Hippocampal formation (tissue), 2 donors: Measurements from ENCODE around the gene ABCD3.
"Not testable (repeated sequence)": the region's sequence is repeated elsewhere in the genome, so short reads cannot be mapped to it uniquely, and the experiment has no call there.

Source experiments
- DNase-seq, 2 donors: peaks; one replicate each; lab custom pipeline; 2025; lab: John Stamatoyannopoulos, UW

ABCD3 gene

GRCh38 chr1:94413311-94413710, 4.9 kb upstream of the ABCD3 start:
- DNase-seq, result no peak

- DNase-seq, result peak; percentile 52 to 92
These were observed 1.1 kb upstream of the ABCD3 start for GRCh38 chr1:94416901-94417727.

- DNase-seq, result no peak
These were observed 536 bp upstream of the ABCD3 start for GRCh38 chr1:94417728-94417977.

GRCh38 chr1:94418664-94419655, 771 bp downstream of the ABCD3 start:
- peak in 1 of 2 donors; percentile 38 for DNase-seq

GRCh38 chr1:94422115-94422820, 4.1 kb downstream of the ABCD3 start:
- DNase-seq, result no peak

GRCh38 chr1:94425821-94426484, 7.8 kb downstream of the ABCD3 start:
- no peak for DNase-seq

GRCh38 chr1:94426485-94426870, 8.3 kb downstream of the ABCD3 start:
- not testable (repeated sequence) for DNase-seq

GRCh38 chr1:94428441-94428840, 10.3 kb downstream of the ABCD3 start:
- DNase-seq, result no peak

- DNase-seq, result not testable (repeated sequence)
These were observed 10.8 kb downstream of the ABCD3 start for GRCh38 chr1:94428927-94429528.

GRCh38 chr1:94430066-94430465, 11.9 kb downstream of the ABCD3 start:
- not testable (repeated sequence) for DNase-seq

- DNase-seq, result no peak
These were observed 15.7 kb downstream of the ABCD3 start for GRCh38 chr1:94433866-94434265.

GRCh38 chr1:94434365-94435045, 16.3 kb downstream of the ABCD3 start:
- no peak for DNase-seq

GRCh38 chr1:94438692-94439276, 20.6 kb downstream of the ABCD3 start:
- no peak for DNase-seq

- DNase-seq, result no peak
These were observed 21.9 kb downstream of the ABCD3 start for GRCh38 chr1:94440088-94440487.

GRCh38 chr1:94443067-94443466, 24.9 kb downstream of the ABCD3 start:
- not testable (repeated sequence) for DNase-seq

GRCh38 chr1:94444819-94445218, 26.6 kb downstream of the ABCD3 start:
- DNase-seq, result not testable (repeated sequence)

GRCh38 chr1:94445733-94446132, 27.5 kb downstream of the ABCD3 start:
- not testable (repeated sequence) for DNase-seq

- DNase-seq, result not testable (repeated sequence)
These were observed 28.0 kb downstream of the ABCD3 start for GRCh38 chr1:94446177-94446576.

- not testable (repeated sequence) for DNase-seq
These were observed 30.6 kb downstream of the ABCD3 start for GRCh38 chr1:94448741-94449140.

GRCh38 chr1:94456736-94457135, 38.5 kb downstream of the ABCD3 start:
- no peak for DNase-seq
